ENCODE results near the gene CCDC80.

The CCDC80 gene, protein sequence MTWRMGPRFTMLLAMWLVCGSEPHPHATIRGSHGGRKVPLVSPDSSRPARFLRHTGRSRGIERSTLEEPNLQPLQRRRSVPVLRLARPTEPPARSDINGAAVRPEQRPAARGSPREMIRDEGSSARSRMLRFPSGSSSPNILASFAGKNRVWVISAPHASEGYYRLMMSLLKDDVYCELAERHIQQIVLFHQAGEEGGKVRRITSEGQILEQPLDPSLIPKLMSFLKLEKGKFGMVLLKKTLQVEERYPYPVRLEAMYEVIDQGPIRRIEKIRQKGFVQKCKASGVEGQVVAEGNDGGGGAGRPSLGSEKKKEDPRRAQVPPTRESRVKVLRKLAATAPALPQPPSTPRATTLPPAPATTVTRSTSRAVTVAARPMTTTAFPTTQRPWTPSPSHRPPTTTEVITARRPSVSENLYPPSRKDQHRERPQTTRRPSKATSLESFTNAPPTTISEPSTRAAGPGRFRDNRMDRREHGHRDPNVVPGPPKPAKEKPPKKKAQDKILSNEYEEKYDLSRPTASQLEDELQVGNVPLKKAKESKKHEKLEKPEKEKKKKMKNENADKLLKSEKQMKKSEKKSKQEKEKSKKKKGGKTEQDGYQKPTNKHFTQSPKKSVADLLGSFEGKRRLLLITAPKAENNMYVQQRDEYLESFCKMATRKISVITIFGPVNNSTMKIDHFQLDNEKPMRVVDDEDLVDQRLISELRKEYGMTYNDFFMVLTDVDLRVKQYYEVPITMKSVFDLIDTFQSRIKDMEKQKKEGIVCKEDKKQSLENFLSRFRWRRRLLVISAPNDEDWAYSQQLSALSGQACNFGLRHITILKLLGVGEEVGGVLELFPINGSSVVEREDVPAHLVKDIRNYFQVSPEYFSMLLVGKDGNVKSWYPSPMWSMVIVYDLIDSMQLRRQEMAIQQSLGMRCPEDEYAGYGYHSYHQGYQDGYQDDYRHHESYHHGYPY

DNA sequence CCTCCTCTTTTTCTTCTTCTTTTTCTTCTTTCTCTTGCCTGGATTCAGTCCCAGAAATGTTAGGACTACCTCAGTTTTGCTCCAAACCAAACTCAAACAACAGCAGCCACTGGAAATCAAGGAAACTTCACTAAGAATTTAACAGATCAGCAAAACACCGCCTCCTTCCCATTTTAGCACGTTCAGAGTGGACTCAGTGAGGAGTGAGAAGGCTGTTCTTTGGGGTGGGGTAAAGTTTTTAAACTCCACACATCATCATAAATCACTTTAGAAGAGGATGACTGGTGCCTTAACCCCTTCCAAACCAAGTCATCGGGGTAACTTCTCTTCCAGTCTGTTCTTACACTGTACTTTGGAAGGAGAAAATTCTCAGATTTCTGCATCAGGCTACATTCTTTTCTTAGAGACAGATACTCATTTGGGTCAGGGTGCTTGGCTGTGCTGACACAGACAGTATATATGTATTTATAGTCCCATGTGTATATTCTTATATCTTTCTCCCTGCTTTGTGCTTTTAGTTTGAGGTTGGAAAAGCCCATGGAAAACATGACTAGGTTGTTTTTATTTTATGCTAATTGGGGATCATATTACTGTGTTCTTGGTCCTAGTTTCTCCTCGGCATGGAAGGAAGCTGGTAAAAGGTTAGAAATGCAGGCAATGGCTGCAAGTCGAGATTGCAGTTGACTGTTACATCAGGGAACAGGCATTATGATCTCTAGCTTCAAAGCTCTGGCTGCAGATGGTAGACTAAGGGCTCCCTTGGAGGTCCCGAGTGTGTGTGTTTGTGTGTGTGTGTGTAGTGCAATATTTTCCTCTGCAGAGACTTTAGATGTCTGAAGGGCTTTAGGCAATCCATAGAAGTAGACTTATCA is at the start of gene CCDC80:
TSS of gene CCDC80 (minus strand) at position 214 of the 872 bp plus-strand sequence. CDS start 1,238 bp downstream, outside the sequence.
- DNase-seq (ENCODE audit: low read depth, low spot score) = peak; percentile 88

DNA sequence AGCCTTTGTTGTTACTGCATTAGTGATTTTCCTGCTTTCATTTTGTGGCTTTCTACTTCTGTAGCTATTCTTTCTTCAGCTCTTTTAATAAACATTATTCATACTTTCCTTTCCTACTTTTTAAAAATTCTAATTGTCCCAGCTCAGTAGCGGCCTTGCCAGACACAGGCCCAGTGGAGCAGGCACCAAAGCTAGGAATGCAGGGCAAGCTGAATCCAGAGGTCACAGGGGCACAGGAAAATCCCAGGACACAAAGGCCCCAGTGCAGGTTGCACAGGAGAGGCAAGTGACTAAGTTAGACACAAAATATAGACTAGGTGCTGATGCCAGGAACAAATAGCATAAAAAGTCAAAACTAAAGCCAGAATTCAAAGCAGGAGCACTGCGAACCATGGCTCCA is 49.0 kb upstream of the CCDC80 start:
- DNase-seq (ENCODE audit: low read depth, low spot score) = peak; percentile 79

DNA sequence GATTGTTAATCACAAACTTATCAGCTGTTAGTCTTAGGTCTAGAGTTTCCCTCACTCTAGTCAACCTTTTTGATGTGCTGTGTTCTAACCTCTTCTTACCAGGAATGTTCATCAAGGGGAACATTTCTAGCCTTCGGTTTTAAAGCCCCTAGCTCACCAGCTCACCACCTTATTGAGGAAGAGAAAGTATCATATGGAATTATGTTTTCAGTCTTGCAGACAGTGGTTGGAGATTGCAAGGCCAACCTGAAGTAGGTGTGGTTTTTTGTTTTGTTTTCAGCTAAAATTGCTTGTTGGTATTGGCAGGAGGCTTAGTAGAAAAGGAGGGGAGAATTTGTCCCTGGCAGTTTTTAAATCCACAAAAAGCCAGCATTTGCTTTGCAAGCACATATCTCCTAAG is 48.4 kb upstream of the CCDC80 start:
- no peak for DNase-seq (ENCODE audit: low read depth, low spot score)

DNA sequence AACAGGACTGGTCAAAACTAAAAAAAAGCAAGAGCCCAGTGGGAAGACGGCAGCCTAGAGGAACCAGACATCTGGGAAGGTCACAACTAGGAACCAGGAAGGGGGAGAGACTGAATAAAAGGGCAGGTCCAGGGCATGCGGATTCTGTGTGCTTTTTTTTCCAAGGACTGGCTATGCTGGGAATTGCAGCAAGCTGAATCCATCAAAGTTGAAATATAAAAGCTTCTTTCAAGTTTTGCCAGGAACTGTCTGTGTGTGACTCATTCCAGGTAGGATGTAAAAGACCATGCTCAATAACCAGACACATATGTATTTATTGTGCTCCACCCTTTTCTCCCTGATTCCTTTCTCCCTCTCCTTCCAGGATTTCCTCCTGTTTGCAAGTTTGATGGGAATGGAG is 47.9 kb upstream of the CCDC80 start:
- DNase-seq (ENCODE audit: low read depth, low spot score) = peak; percentile 22

DNA sequence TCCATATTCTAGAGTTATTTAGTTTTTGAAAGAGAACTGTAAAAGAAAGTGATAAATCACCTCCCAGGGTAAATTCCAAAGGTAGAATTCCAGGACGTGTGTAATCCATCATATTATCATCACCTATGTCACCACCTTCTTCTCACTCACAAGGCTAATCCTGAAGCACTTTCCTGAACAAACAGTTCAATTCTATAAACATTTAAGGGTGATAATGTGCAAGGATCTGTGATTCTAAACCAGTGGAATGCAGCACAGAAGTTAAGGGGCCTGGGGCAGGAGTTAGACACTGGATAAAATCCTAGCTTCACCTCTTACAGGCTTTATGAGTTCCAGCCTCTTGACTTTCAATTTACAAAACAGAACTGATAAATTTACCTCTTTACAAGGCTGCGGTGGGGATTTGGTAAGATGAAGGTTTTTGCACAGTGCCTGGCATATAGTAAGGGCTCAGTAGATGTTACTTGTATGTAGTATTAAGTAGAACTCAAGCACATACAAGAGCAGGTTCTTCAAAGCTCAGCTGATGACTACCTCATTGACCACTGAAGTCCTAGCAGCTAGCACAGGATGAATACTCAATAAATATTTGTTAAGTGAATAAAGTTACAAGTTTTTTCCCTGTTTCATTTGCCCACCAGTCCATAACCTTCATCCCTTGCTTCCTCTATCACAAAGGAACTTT is 47.3 kb upstream of the CCDC80 start:
- DNase-seq (ENCODE audit: low read depth, low spot score) = no peak

DNA sequence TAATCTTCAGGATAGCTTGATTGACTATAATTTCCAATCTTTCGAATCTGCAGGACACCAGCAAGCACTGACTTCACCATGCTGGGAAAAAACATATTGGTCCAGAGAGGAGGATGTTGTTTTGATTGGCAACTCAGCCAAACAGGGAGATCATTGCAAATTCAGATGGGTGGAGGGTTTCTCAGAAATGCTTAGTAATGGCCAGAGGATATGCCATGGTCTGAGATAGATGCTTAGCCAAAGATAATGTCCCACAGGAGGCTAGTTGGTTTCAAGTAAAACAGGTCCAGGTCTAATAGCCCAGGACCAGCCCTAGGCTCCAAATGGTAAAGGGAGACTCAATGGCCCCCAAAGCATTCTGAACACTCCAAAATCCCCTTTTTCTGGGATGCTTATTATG is 46.7 kb upstream of the CCDC80 start:
- no peak for DNase-seq (ENCODE audit: low read depth, low spot score)

DNA sequence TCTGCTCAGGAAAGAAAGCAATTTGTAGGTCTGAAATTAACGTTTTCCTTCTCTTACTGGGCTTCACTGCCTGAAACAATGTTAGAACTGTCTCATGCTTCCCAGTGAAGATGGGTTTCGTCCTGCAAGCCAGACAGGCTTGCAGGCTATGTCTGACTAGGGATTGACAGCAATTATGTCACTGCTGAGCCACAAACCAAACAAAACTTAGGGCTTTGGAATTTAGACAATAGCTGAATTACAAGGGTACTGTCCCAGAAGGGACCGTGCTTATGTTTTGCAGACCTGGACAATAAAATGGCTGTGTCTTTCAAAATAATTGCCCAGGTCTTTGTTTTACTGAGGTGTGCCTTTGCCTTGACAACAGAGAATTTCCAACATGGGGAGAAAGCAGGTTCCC is 46.3 kb upstream of the CCDC80 start:
- DNase-seq (ENCODE audit: low read depth, low spot score) = peak; percentile 15

DNA sequence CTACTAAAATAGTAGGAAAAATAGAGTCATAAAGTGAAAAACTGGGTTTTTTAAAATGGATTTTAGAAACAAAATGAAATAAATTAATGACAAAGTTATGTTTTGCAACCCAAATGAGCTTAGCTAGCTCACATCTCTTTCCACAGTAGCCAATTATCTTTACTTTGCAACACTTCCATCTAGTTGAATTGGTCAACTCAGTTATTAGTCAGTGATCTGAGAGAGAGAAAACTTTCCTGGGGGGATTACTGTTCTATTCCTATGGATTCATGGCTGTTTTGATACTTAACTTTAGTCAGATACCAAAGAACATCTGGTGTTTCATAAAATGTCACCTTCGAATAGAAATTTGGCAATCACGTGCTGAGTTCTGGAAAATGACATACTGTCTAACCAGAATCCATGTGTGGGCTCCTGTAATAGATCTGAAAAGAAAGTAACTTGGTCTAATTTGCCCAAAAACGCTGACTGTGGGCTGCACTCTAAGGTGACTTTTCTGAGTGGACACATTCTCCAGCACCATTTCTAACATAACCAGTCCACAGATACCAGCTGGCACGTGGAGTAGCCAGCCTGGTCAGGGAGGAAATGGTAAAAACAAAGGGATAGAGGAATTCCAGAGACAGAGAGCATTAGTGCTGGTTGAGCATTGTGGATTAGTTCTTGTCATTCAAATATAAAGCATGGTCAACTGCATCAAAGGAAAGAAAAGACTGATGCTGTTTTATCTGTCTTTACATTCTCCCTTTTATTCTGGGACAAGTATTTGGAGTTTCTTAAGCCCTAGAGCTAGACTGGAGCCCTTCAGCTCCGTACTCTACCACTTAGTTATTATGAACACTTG is 45.2 kb upstream of the CCDC80 start:
- DNase-seq (ENCODE audit: low read depth, low spot score) = no peak

DNA sequence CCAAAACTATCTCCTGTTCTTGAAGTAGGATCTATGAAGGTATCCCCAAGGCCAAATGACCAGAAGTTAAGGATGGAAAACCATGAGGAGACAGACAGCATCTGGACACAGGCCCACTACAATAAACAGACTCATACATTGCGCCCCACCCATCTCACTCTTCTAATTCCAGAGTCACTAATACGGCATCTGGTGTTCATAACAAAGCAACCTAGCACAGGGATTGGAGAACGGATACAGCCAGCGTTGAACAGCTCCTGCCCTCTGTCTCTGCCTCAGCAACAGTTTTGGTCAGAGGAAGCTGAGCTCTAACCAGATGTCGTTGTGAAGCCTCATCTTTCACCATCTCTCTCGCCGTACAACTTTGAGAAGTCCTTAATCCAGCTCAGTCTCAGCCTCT is 44.5 kb upstream of the CCDC80 start:
- DNase-seq (ENCODE audit: low read depth, low spot score) = peak; percentile 7

DNA sequence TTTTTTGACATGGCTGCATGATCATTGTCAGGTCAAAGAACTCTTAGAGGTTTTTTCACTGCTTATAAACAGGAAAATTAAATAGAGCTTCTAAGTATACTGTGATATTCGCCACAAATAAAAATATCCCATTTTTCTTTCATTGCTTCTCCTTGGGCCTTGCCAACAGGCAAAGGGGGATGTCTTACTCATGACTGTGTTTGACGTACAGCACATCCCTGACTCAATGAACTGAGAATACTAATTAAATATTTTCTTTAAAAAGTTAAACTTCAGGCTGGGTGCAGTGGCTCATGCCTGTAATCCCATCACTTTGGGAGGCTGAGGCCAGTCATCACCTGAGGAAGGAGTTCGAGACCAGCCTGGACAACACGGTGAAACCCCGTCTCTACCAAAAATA is 41.4 kb upstream of the CCDC80 start:
- DNase-seq (ENCODE audit: low read depth, low spot score) = no peak

DNA sequence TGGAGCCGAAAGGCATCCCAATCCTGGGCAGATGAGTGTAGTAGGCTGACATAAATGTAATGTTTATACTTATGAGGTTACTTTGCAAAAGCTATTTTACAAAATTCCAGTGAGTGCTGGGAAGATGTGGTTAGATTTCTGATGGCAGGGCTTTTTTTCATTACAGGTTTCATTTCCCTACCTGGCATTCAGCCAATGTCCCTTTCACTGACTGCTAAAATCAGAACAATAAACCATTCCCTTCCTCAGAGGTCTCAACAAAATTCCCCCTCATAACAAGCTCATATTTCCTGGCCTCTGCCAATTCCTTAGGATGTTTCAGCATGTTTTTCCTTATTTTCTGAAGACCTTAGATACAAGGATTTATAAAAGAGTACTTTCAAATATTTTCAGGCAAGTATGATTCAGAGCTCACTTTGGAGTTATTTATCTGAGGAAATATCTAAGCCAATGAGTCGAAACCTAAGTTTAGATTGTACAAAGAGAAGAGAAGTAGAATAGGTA is 40.9 kb upstream of the CCDC80 start:
- peak; percentile 79 for DNase-seq (ENCODE audit: low read depth, low spot score)

DNA sequence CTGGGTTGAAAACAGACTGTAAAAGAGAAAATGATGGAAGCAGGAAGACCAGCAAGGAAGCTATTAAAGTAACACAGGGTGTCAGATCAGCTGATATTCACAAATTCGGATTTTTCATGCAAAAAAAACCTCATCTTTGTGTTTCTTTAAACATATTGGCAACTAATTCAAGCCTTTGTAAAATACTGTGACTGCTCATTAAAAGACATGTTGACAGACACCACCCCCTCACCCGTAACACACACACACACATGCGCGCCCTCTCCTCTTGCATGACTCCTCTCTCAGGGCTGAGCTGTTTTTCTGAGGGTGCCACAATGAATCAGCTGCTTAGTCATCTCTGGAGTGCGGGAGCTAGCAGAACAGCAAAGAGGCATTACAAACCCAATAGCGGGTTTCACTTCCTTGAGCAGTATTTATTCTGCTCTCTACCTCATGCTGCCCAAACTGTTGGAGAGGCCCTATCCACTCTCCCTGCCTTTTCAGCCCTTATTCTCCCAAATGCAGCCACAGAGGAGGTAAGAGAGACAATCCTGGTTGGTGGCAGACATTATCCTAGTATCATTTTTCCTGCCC is 35.8 kb upstream of the CCDC80 start:
- DNase-seq (ENCODE audit: low read depth, low spot score) = peak; percentile 95

DNA sequence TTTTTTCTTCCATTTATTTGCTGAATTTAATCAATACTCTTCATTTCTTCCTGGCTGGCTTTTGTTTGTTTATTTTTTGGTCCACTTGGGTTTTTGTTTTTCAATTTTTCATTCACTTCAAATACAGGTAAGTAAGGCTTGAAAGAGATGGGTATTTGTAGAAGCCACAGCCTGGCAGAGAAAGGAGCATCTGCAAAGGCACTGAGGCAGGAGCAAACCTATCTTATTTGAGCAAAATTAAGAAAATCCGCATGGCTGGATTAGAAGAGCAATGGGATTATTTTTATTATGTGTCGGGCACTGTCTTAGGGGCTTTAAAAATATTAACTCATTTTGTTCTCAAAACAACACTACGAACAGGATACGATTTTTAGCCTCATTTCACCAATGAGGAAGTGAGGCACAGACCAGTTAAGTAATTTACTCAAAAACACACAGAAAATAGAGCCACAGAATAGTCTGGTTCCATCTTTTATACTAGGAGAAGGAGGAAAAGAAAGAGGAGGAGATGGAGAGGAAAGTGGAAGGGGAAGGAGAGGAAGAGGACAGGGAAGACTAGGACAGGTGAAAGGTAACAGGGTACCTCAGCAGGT is 35.1 kb upstream of the CCDC80 start:
- DNase-seq (ENCODE audit: low read depth, low spot score) = no peak

DNA sequence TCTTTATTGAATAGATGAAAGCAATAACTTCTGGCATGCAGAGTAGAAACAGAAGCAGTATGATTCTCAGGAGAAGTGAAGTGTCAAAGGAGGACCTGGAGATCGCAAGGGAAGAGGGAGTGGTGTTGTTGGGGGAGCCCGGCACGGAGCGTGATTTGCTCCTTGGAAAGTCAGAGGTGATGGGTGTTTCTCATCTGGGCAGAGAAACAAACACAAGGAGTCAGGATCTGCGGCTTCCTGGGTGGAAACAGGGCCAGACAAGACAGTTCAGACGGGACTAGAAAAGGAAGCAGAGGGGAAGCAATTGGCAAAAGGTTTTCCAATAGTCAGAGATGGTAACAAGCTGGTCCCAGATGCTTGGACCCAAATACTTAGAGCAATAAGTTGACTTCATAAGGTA is 34.4 kb upstream of the CCDC80 start:
- DNase-seq (ENCODE audit: low read depth, low spot score) = no peak

DNA sequence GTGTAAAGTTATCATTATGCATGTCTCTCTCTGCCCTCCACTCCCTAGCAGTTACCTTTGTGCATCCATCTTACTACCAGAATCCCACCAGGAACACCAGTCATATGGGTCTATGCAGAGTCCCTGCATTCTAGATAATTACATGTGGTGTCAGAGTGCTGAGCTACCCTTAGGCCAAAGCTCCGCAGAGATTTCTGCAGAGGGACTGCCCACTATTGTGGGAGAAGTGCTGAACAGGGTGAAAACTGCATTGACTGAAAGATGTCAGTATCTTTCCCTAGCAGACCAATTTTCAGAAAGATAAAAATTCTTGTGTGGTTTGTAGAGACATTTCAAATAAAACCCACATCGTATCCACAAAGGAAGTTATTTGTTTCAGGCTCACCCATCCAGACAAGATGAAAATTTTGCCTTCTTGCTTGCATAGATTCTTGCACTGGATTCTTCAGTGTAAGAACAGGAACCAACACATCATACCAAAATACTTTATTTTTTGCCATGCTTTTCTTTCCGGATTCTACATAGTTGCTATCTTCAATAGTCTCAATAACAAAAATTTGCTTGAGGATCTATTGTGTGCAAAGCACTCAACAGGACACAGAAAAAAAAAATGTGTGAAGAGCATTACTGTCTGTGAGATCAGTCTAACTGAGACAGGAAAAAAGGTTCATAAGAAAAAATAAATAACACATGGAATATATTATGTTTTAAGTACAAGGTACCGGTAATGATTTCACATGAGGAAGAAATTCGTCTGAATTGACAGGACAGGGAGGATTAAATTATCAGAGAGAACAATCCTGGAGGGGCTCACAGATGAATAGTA is 32.0 kb upstream of the CCDC80 start:
- DNase-seq (ENCODE audit: low read depth, low spot score) = peak; percentile 18

DNA sequence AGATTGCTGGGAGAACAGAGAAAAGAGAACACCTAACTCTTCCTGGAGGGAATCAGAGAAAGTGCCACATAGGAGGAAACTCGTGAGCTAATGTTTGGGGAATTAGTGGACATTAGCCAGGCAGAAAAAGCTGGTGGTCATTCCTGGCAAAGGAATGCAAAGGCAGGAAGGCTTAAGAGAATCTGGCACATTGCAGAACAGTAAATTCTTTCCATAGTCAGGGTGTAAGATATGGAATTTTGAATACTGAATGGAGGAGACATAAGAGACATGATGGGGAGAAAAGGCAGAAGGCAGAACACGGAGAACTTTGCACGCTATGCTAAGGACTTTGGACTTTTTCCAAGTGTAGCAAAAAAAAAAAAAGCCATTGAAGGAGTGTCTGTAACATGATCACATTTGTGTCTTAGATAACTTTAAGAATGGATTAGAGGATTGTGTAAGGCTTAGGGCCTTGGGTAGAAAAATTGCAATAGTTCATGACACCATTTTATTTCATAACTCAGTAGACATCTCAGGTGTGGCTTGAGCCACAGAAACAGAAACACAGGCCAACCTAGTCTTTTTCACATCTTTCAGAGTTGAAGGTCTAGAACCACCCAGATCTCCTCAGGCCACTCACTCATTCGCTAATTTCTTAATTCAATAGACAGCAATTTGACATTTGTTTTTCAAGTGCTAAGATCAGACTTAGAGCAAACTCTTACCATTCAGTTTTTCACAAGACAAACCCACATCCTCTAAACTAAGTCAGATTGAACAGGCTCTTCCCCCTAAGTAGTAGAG is 31.2 kb upstream of the CCDC80 start:
- DNase-seq (ENCODE audit: low read depth, low spot score) = peak; percentile 96

DNA sequence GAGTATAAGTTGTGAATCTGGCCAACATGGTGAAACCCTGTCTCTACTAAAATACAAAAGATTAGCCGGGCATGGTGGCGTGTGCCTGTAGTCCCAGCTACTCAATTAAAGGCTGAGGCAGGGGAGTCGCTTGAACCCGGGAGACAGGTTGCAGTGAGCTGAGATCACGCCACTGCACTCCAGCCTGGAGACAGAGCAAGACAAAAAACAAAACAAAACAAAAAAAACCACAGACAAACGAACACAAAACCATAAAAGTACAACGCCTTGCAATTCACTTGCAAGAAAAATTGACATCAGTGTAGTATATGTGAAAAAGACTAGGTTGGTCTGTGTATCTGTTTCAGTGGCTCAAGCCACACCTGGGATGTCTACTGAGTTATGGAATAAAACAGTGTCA is 29.9 kb upstream of the CCDC80 start:
- no peak for DNase-seq (ENCODE audit: low read depth, low spot score)

Measured in astrocyte of the hippocampus (primary cell).